Muscle layer of duodenum (tissue), 2 donors: Measurements from ENCODE around the gene TMEM31.
A peak's percentile ranks its signal among the peaks of the same experiment; 100 is the strongest.

Source experiments
- H3K27ac ChIP-seq: one replicate; pipeline ENCODE4 v1.7.0; 2013; ENCODE audit warnings: mild to moderate bottlenecking, low read length
- H3K27me3 ChIP-seq: one replicate; pipeline ENCODE4 v1.7.0; 2013; ENCODE audit warnings: low read depth, mild to moderate bottlenecking, control low read depth, low read length
- H3K36me3 ChIP-seq, 2 donors: one replicate each; pipeline ENCODE4 v1.7.0; 2013; ENCODE audit warnings: low read length in 2 of 2, control low read depth in 1 of 2, mild to moderate bottlenecking in 1 of 2; ENCODE audit not compliant: insufficient read depth in 2 of 2, control insufficient read depth in 1 of 2
- H3K4me1 ChIP-seq, 2 donors: one replicate each; pipeline ENCODE4 v1.7.0; 2013; ENCODE audit warnings: low read length in 2 of 2, mild to moderate bottlenecking in 2 of 2, control low read depth in 1 of 2, moderate library complexity in 1 of 2; ENCODE audit not compliant: insufficient read depth in 2 of 2, control insufficient read depth in 1 of 2
- H3K4me3 ChIP-seq, 2 donors: one replicate each; pipeline ENCODE4 v1.7.0; 2013; ENCODE audit warnings: low read length in 2 of 2, low read depth in 1 of 2, mild to moderate bottlenecking in 1 of 2
- H3K9me3 ChIP-seq, 2 donors: one replicate each; pipeline ENCODE4 v1.7.0; 2013; ENCODE audit warnings: low read length in 2 of 2, control low read depth in 1 of 2, mild to moderate bottlenecking in 1 of 2; ENCODE audit not compliant: control insufficient read depth in 1 of 2
- donor health status: healthy.

TMEM31 gene

GRCh38 chrX:103710609-103711008 is at the start of gene TMEM31:
TSS of gene TMEM31 (plus strand) at chrX:103710909. CDS start at chrX:103712259, 1,350 bp downstream.
- Histone ChIP-seq H3K27me3 (no peaks in the 10 kb centered on the region), H3K36me3 (no peaks in the 10 kb centered on the region), H3K9me3 (no peaks in the 10 kb centered on the region), H3K4me1 (no peaks in the 10 kb centered on the region), H3K4me3 (no peak within 1 kb of the TSS), H3K27ac (no peak within 1 kb of the TSS)

- Histone ChIP-seq H3K4me3 (peak overlapping the region in 1 of 2 donors; percentile 38), H3K4me1 (no peaks in the 10 kb centered on the region), H3K27me3 (no peaks in the 10 kb centered on the region), H3K9me3 (no peaks in the 10 kb centered on the region), H3K36me3 (no peaks in the 10 kb centered on the region), H3K27ac (no peak overlapping the region)
Observed at GRCh38 chrX:103663981-103664762, 46.5 kb upstream of the TMEM31 start.

- Histone ChIP-seq H3K27me3 (no peaks in the 10 kb centered on the region), H3K4me3 (no peak overlapping the region), H3K36me3 (no peaks in the 10 kb centered on the region), H3K4me1 (no peaks in the 10 kb centered on the region), H3K27ac (no peak overlapping the region), H3K9me3 (no peaks in the 10 kb centered on the region)
Observed at GRCh38 chrX:103666202-103667107, 44.3 kb upstream of the TMEM31 start.

GRCh38 chrX:103669745-103670144 is 41.0 kb upstream of the TMEM31 start:
- H3K4me3 ChIP-seq, result no peak overlapping the region
- no peaks in the 10 kb centered on the region for H3K4me1 ChIP-seq
- no peaks in the 10 kb centered on the region for H3K27me3 ChIP-seq
- H3K9me3 ChIP-seq, result no peaks in the 10 kb centered on the region
- no peak overlapping the region for H3K27ac ChIP-seq
- no peaks in the 10 kb centered on the region for H3K36me3 ChIP-seq

GRCh38 chrX:103674531-103675454 is 35.9 kb upstream of the TMEM31 start:
- H3K4me1 ChIP-seq, result no peaks in the 10 kb centered on the region
- no peak overlapping the region for H3K27ac ChIP-seq
- no peaks in the 10 kb centered on the region for H3K27me3 ChIP-seq
- no peak overlapping the region for H3K4me3 ChIP-seq
- no peaks in the 10 kb centered on the region for H3K9me3 ChIP-seq
- H3K36me3 ChIP-seq, result peaks cover 17 to 19% of the 10 kb centered on the region in 2 donors

GRCh38 chrX:103678199-103678993 is 32.3 kb upstream of the TMEM31 start:
- Histone ChIP-seq H3K4me3 (no peak overlapping the region), H3K27me3 (no peaks in the 10 kb centered on the region), H3K27ac (no peak overlapping the region), H3K36me3 (peaks cover 19 to 24% of the 10 kb centered on the region in 2 donors), H3K9me3 (no peaks in the 10 kb centered on the region), H3K4me1 (no peaks in the 10 kb centered on the region)

- Histone ChIP-seq H3K27ac (no peak overlapping the region), H3K27me3 (no peaks in the 10 kb centered on the region), H3K36me3 (peaks cover 13 to 26% of the 10 kb centered on the region in 2 donors), H3K4me3 (no peak overlapping the region), H3K4me1 (peaks cover 0 to 11% of the 10 kb centered on the region in 2 donors), H3K9me3 (no peaks in the 10 kb centered on the region)
Observed at GRCh38 chrX:103681443-103681842, 29.3 kb upstream of the TMEM31 start.

GRCh38 chrX:103685396-103685795 is 25.3 kb upstream of the TMEM31 start:
- Histone ChIP-seq H3K4me1 (peaks cover 0 to 11% of the 10 kb centered on the region in 2 donors), H3K4me3 (peak overlapping the region; percentile 67 to 83), H3K27me3 (no peaks in the 10 kb centered on the region), H3K27ac (peak overlapping the region; percentile 96), H3K36me3 (peaks cover 9 to 14% of the 10 kb centered on the region in 2 donors), H3K9me3 (no peaks in the 10 kb centered on the region)

GRCh38 chrX:103686199-103687072 is 24.3 kb upstream of the TMEM31 start, which contains the start of gene MORF4L2:
TSS of gene MORF4L2 (minus strand) at chrX:103686699. CDS start at chrX:103677027, 9,672 bp downstream.
- H3K4me1 ChIP-seq, result peaks cover 0 to 11% of the 10 kb centered on the region in 2 donors
- H3K27ac ChIP-seq, result peak within 1 kb of the TSS; percentile 99
- peak within 1 kb of the TSS; percentile 67 to 83 for H3K4me3 ChIP-seq
- peaks cover 9 to 14% of the 10 kb centered on the region in 2 donors for H3K36me3 ChIP-seq
- no peaks in the 10 kb centered on the region for H3K9me3 ChIP-seq
- H3K27me3 ChIP-seq, result no peaks in the 10 kb centered on the region
